ENCODE measurements around the gene MTERF4. TPM values are rescaled to one million over a fixed set of nuclear protein-coding genes. Genes with fewer than 3 reads are reported as not detected.
A peak's percentile ranks its signal among the peaks of the same experiment; 100 is the strongest.

The MTERF4 gene
- total RNA-seq, 6 donors from 2014 or later, result 22.3 to 54.4 (median 25.4) TPM

GRCh38 chr2:241136191-241136590 lies 34.1 kb upstream of the MTERF4 start:
- TF ChIP-seq POLR2AphosphoS5 (IDR thresholded peaks at IDR 0.05) (no peak), POLR2A (IDR thresholded peaks at IDR 0.05) (no peak), CTCF (IDR thresholded peaks at IDR 0.05) (no peak), EP300 (IDR thresholded peaks at IDR 0.05) (no peak)

GRCh38 chr2:241135737-241136136 lies 33.6 kb upstream of the MTERF4 start:
- TF ChIP-seq CTCF (IDR thresholded peaks at IDR 0.05), result no peak
- no peak for TF ChIP-seq POLR2A (IDR thresholded peaks at IDR 0.05)
- TF ChIP-seq POLR2AphosphoS5 (IDR thresholded peaks at IDR 0.05), result no peak
- TF ChIP-seq EP300 (IDR thresholded peaks at IDR 0.05), result no peak
- WGBS, 2 donors, result 87 to 89% methylated on average over 9 of the region's 9 CpGs
- peak in 1 of 2 donors; percentile 2 for ATAC-seq (ENCODE audit: low FRiP score in 2 of 2)
- no peaks in the 10 kb centered on the region for H3K9me3 ChIP-seq
- no peaks in the 10 kb centered on the region for H3K27me3 ChIP-seq
- no peak overlapping the region for H3K4me3 ChIP-seq
- H3K4me1 ChIP-seq, result no peaks in the 10 kb centered on the region
- no peak for DNase-seq
- peaks cover 0 to 19% (median 9%) of the 10 kb centered on the region in 4 donors for H3K36me3 ChIP-seq
- no peak overlapping the region for H3K27ac ChIP-seq

More at GRCh38 chr2:241136191-241136590, 34.1 kb upstream of the MTERF4 start:
- WGBS, 2 donors, result 95 to 98% methylated on average over 8 of the region's 8 CpGs
- H3K36me3 ChIP-seq, result peaks cover 0 to 19% (median 9%) of the 10 kb centered on the region in 4 donors
- no peak for DNase-seq
- H3K4me3 ChIP-seq, result no peak overlapping the region
- H3K9me3 ChIP-seq, result no peaks in the 10 kb centered on the region
- ATAC-seq (ENCODE audit: low FRiP score in 2 of 2), result no peak
- H3K27ac ChIP-seq, result no peak overlapping the region
- H3K4me1 ChIP-seq, result no peaks in the 10 kb centered on the region
- H3K27me3 ChIP-seq, result no peaks in the 10 kb centered on the region

- no peaks in the 10 kb centered on the region for H3K4me1 ChIP-seq
- no peaks in the 10 kb centered on the region for H3K9me3 ChIP-seq
- no peaks in the 10 kb centered on the region for H3K27me3 ChIP-seq
- ATAC-seq (ENCODE audit: low FRiP score in 2 of 2) (no peak), DNase-seq (no peak)
- H3K36me3 ChIP-seq, result peaks cover 0 to 19% (median 8%) of the 10 kb centered on the region in 4 donors
- H3K4me3 ChIP-seq, result no peak overlapping the region
- WGBS, 2 donors, result 88 to 94% methylated on average over 5 to 7 of the region's 7 CpGs
- TF ChIP-seq POLR2AphosphoS5 (IDR thresholded peaks at IDR 0.05), result no peak
- TF ChIP-seq POLR2A (IDR thresholded peaks at IDR 0.05), result no peak
- TF ChIP-seq EP300 (IDR thresholded peaks at IDR 0.05), result no peak
- TF ChIP-seq CTCF (IDR thresholded peaks at IDR 0.05), result no peak
- H3K27ac ChIP-seq, result no peak overlapping the region
These were observed 32.6 kb upstream of the MTERF4 start for GRCh38 chr2:241134711-241135110.

- no peaks in the 10 kb centered on the region for H3K27me3 ChIP-seq
- H3K4me3 ChIP-seq, result no peak overlapping the region
- no peaks in the 10 kb centered on the region for H3K9me3 ChIP-seq
- 97% methylated on average over 9 to 10 of the region's 10 CpGs for WGBS, 2 donors
- H3K27ac ChIP-seq, result no peak overlapping the region
- no peaks in the 10 kb centered on the region for H3K4me1 ChIP-seq
- no peak for DNase-seq
- ATAC-seq (ENCODE audit: low FRiP score in 2 of 2), result no peak
- TF ChIP-seq POLR2AphosphoS5 (IDR thresholded peaks at IDR 0.05) (no peak), CTCF (IDR thresholded peaks at IDR 0.05) (no peak), POLR2A (IDR thresholded peaks at IDR 0.05) (no peak), EP300 (IDR thresholded peaks at IDR 0.05) (no peak)
- H3K36me3 ChIP-seq, result peaks cover 0 to 19% (median 7%) of the 10 kb centered on the region in 4 donors
These were observed 31.3 kb upstream of the MTERF4 start for GRCh38 chr2:241133436-241133820.
